ENCODE measurements around the gene PNMA8B. TPM values are rescaled to one million over a fixed set of nuclear protein-coding genes. Genes with fewer than 3 reads are reported as not detected.

Gene PNMA8B
- total RNA-seq, 1 donor from 2014 or later = under 0.01 TPM

DNA sequence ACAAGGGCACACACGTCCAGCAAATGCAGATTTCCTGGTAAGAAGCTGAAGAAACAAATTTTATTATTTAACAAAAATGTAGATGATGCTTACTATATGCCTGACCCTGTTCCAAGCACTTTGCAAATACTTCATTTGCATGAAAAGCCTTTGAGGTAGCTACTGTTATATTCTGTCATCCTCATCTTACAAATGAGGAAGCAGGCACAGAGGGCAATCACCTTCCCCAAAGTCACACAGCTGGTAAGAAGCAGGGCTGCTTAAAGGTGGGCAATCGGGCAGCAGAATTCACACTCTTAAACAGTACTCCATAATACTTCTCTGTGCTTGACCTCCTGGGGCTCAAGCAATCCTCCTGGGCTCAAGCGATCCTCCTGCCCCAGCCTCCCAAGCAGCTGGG lies 48.7 kb downstream of the PNMA8B start:
- Histone ChIP-seq H3K36me3 (ENCODE audit: control insufficient read depth, insufficient read depth, low read length) (no peaks in the 10 kb centered on the region), H3K4me3 (ENCODE audit: low read depth, low read length) (no peak overlapping the region), H3K27me3 (ENCODE audit: control insufficient read depth, insufficient read depth, low read length) (no peaks in the 10 kb centered on the region)
- FAIRE-seq (no peak), DNase-seq (ENCODE audit: low read depth) (no peak)
- TF ChIP-seq, protein P1, sequence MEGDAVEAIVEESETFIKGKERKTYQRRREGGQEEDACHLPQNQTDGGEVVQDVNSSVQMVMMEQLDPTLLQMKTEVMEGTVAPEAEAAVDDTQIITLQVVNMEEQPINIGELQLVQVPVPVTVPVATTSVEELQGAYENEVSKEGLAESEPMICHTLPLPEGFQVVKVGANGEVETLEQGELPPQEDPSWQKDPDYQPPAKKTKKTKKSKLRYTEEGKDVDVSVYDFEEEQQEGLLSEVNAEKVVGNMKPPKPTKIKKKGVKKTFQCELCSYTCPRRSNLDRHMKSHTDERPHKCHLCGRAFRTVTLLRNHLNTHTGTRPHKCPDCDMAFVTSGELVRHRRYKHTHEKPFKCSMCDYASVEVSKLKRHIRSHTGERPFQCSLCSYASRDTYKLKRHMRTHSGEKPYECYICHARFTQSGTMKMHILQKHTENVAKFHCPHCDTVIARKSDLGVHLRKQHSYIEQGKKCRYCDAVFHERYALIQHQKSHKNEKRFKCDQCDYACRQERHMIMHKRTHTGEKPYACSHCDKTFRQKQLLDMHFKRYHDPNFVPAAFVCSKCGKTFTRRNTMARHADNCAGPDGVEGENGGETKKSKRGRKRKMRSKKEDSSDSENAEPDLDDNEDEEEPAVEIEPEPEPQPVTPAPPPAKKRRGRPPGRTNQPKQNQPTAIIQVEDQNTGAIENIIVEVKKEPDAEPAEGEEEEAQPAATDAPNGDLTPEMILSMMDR (IDR thresholded peaks at IDR 0.05; ENCODE audit: insufficient read depth, low read length, severe bottlenecking) = no peak

DNA sequence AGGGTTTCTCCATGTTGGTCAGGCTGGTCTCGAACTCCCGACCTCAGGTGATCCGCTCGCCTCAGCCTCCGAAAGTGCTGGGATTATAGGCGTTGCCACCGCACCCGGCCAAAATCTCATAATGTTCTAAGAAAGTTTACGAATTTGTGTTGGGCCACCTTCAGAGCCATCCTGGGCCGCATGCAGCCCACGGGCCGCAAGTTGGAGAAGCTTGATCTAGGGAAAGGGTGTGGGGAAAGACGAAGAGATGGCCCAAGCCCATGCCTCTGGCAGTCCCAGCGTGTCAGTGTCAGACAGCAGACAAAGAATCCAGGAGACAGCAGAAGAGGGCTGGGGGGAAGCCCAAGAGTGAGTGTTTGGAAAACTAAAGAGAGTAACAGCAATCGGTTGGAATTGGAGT lies 49.6 kb downstream of the PNMA8B start:
- Histone ChIP-seq H3K4me3 (ENCODE audit: low read depth, low read length) (no peak overlapping the region), H3K36me3 (ENCODE audit: control insufficient read depth, insufficient read depth, low read length) (no peaks in the 10 kb centered on the region), H3K27me3 (ENCODE audit: control insufficient read depth, insufficient read depth, low read length) (no peaks in the 10 kb centered on the region)
- DNase-seq (ENCODE audit: low read depth) (no peak), FAIRE-seq (no peak)
- TF ChIP-seq, protein P1 (IDR thresholded peaks at IDR 0.05; ENCODE audit: insufficient read depth, low read length, severe bottlenecking) = no peak

DNA sequence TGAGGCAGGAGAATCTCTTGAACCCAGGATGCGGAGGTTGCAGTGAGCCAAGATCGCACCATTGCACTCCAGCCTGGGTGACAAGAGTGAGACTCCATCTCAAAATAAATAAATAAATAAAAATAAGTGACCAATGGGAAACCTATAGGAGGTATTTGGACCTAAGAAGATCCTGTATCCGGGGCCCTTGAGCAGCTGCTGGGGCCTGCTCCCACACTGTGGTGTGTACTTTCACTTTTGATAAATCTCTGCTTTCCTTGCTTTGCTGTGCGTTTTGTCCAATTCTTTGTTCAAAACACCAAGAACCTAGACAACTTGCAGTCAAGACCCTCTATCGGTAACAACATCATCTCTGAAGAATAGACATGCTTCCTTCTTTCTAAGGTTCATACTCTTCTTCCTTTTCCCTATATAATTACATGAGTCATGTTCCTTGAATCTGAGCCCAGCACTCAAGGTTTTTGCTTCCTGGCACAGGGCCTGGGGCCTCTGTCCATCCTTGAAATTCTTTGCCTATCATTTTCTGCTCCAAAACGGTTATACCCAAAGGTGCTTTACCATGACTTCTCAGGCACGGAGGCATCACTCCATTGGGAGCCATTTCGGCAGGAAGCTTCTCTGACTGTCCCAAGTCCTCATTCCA lies 52.7 kb downstream of the PNMA8B start:
- TF ChIP-seq, protein P1 (IDR thresholded peaks at IDR 0.05; ENCODE audit: insufficient read depth, low read length, severe bottlenecking) = no peak
- no peaks in the 10 kb centered on the region for H3K36me3 ChIP-seq (ENCODE audit: control insufficient read depth, insufficient read depth, low read length)
- FAIRE-seq (peak; percentile 92), DNase-seq (ENCODE audit: low read depth) (peak; percentile 72)
- no peak overlapping the region for H3K4me3 ChIP-seq (ENCODE audit: low read depth, low read length)
- H3K27me3 ChIP-seq (ENCODE audit: control insufficient read depth, insufficient read depth, low read length) = no peaks in the 10 kb centered on the region

DNA sequence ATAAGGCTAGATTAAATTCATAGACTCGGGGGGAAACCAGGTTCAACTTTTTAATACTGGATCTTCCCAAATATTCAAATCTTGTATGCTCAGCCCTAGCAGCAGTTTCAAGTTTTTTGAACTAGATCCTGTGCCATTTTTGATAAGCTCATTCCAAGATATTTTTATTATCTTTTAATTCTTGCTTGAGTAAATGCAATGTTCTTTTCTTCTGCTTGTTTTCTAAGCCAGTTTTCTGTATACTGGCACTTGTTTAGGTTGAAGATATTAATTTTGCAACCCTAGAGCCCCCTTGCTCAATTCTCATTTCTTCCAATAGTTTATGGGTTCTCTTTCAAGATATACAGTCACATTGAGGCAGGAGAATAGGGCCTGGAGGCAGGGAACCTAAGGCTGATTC lies 53.8 kb downstream of the PNMA8B start:
- DNase-seq (ENCODE audit: low read depth) (no peak), FAIRE-seq (no peak)
- H3K27me3 ChIP-seq (ENCODE audit: control insufficient read depth, insufficient read depth, low read length) = no peaks in the 10 kb centered on the region
- H3K36me3 ChIP-seq (ENCODE audit: control insufficient read depth, insufficient read depth, low read length) = no peaks in the 10 kb centered on the region
- H3K4me3 ChIP-seq (ENCODE audit: low read depth, low read length) = no peak overlapping the region
- TF ChIP-seq, protein P1 (IDR thresholded peaks at IDR 0.05; ENCODE audit: insufficient read depth, low read length, severe bottlenecking) = no peak

Other genes with a start within 250 kb of the PNMA8B start
- gene HIF3A, start 198.8 kb downstream of the PNMA8B start, total RNA-seq = 0.13 and 0.53 TPM in 2 replicates
- gene PPP5C, start 148.8 kb downstream of the PNMA8B start, total RNA-seq = 31.3 and 45.2 TPM in 2 replicates
- gene CCDC8, start 82.3 kb downstream of the PNMA8B start, total RNA-seq = 4.7 and 10.3 TPM in 2 replicates
- gene PNMA8C, start 66.9 kb downstream of the PNMA8B start, total RNA-seq = not detected in 2 replicates
- gene PNMA8A, start 24.3 kb downstream of the PNMA8B start, total RNA-seq = 0.79 and 4.2 TPM in 2 replicates
- gene CALM3, start 105.5 kb upstream of the PNMA8B start, total RNA-seq = 79.8 and 106 TPM in 2 replicates
- 0.26 TPM in 1 of 2 replicates, not detected in the other for gene PTGIR, start 129.2 kb upstream of the PNMA8B start, total RNA-seq
- not detected in 2 replicates for gene GNG8, start 140.3 kb upstream of the PNMA8B start, total RNA-seq
- under 0.01 and 0.13 TPM in 2 replicates for gene DACT3, start 165.3 kb upstream of the PNMA8B start, total RNA-seq
- gene PRKD2, start 221.2 kb upstream of the PNMA8B start, total RNA-seq = 18.8 and 24.5 TPM in 2 replicates

Data from bronchial epithelial cell (primary cell).